Nucleus accumbens (tissue), 56 donors: ENCODE results near the gene UGGT2.
"Not testable (repeated sequence)": the region's sequence is repeated elsewhere in the genome, so short reads cannot be mapped to it uniquely, and the experiment has no call there.

Source experiments
- DNase-seq, 56 donors: peaks; one replicate each; lab custom pipeline; 2025; lab: John Stamatoyannopoulos, UW

Gene UGGT2

GRCh38 chr13:96050955-96051354 is 2.2 kb downstream of the UGGT2 start:
- not testable (repeated sequence) for DNase-seq

DNA sequence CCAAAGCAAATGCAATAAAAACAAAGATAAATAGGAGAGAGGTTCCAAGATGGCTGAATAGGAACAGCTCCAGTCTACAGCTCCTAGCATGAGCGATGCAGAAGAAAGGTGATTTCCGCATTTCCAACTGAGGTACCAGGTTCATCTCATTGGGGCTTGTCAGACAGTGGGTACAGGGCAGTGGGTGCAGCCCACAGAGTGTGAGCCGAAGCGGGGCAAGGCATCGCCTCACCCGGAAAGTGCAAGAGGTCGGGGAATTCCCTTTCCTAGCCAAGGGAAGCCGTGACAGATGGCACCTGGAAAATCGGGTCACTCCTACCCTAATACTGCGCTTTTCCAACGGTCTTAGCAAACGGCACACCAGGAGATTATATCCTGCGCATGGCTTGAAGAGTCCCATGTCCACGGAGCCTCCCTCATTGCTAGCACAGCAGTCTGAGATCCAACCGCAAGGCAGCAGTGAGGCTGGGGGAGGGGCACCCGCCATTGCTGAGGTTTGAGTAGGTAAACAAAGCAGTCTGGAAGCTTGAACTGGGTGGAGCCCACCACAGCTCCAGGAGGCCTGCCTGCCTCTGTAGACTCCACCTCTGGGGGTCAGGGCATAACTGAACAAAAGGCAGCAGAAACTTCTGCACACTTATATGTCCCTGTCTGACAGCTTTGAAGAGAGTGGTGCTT is 6.6 kb downstream of the UGGT2 start:
- not testable (repeated sequence) for DNase-seq

DNA sequence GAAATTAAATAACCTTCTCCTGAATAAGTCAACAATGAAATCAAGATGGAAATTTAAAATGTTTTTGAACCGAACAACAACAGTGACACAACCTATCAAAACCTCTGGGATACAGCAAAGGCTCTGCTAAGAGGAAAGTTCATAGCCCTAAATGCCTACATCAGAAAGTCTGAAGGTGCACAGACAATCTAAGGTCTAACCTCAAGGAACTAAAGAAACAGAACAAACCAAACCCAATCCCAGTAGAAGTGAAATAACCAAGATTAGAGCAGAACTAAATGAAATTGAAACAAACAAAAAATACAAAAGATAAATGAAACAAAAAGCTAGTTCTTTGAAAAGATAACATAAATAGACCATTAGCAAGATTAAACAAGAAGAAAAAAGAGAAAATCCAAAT is 9.0 kb downstream of the UGGT2 start:
- no peak for DNase-seq

GRCh38 chr13:96041326-96042110 is 11.7 kb downstream of the UGGT2 start:
- no peak for DNase-seq

GRCh38 chr13:96036515-96036914 is 16.7 kb downstream of the UGGT2 start:
- DNase-seq = no peak

DNA sequence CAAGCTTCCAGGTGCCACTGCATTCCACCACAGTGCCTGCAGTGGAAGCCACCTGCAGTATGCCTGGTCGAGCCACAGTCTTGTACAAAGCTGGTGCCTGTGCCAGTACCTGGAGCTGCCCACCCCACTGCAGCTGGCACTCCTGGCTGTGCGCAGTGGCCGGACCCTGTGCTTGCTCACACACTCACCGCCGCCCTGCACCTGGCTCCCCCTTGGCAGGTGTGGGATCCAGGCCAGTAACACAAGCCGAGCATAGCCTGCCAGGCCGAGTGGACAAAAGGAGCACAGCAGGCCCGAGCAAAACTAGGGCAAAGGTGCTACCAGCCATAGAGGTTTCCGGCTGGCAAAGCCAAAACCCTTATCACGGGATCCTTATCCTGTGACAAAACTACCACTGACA is 18.5 kb downstream of the UGGT2 start:
- DNase-seq = no peak

DNA sequence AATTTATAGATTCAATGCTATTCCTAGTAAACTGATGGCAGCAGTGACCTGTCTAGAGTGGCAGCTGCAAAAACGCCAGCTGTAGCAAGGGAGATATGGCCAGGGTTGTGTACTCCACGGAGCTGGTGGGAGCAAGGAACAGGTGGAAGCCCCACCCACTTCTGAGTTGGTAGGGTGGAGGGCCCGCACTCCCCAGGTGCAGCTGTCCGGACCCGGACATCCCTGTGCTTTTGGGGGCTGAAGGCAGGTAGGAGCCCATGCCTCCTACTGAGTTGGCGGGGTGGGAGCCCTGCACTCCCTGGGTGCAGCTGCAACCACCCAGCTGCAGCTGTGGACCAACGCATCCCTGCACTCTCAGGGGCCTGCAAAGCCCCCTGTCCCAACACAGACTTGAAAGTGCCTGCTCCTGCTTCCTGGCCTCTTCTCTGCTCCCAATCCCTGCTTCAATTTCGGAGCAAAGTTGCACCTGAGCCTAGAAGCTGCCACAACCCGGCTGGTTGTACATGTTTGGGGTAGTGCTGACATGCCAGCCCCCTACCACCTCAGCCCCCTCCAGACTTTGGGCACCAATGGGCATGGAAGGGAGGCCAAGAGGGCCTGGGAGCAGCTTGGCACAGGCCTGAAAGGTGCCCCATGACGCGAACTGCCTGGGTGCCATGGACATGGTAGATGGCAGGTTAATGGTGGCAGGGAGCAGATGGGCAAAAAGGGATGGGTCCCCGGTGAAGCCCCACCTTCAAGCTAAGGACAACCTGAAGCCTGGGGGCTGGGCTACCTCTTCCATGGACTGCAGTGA is 19.8 kb downstream of the UGGT2 start:
- DNase-seq = no peak

- no peak for DNase-seq
Measured at GRCh38 chr13:96032717-96033116, 20.5 kb downstream of the UGGT2 start.

- no peak for DNase-seq
Measured at GRCh38 chr13:96029002-96029401, 24.2 kb downstream of the UGGT2 start.

GRCh38 chr13:96027496-96027895 is 25.7 kb downstream of the UGGT2 start:
- no peak for DNase-seq

DNA sequence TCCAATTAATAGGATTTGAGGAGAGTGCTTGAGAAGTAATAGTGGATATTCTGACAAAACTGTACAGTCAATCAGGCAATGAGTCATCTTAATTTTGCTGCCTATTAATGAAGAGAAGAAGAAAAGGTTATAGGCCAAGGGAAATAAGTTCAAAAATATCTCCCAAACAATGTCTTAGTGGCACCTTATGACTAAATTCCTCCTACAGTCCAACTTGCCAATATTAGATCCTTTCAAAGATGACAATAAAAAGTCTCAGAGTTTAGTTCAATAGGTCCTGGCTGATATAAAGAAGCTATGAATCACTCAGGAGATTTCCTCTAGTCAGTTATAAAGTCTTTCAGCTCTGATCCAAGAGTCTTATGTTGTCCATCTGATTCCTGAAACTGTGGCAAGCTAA is 27.9 kb downstream of the UGGT2 start:
- no peak for DNase-seq

DNA sequence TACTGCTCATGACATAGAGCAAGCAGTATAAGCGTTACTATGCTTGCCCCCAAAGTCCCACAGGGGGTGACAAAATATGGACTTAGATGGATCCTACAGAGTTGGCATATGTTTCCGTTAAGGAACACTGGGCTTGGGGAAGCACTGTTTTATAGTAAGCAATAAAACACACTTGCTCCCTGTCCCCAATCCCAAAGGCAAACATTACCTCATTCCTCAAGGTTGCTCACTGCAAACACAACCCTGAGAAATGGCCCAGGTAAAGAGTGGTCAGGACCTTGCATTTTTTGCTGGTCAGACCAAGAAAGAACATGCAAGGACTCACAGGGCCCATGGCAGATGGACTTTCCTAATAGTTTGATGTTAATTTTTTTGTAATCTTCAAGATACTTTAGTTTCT is 32.3 kb downstream of the UGGT2 start:
- no peak for DNase-seq

- DNase-seq = peak in 40 of 56 donors; percentile 0 to 61 (median 16)
Measured at GRCh38 chr13:96020155-96020575, 33.0 kb downstream of the UGGT2 start.

GRCh38 chr13:96018135-96018534 is 35.1 kb downstream of the UGGT2 start:
- no peak for DNase-seq

DNA sequence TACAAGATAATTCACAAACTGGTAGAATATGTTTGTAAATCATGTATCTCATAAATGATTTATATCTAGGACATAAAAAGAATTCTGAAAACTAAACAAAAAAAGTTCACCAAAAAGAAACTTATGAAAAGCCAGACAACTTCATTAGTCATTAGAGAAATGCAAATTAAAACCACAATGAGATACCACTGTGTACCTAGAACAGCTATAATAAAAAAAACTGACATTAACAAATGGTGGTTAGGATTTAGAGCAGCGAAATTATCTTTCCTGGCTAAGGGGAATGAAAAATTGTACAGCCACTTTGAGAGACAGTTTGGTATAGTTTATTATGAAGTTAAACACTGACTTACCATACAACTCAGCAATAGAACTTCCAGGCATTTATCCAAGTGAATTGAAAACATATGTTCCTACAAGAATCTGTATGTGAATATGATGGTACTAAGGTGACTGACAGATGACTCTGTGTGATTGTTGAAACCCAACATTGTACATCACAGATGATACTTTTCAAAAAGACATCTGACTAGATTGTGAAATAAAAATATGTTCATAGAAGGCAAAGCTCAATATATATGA is 41.8 kb downstream of the UGGT2 start:
- DNase-seq = no peak

DNA sequence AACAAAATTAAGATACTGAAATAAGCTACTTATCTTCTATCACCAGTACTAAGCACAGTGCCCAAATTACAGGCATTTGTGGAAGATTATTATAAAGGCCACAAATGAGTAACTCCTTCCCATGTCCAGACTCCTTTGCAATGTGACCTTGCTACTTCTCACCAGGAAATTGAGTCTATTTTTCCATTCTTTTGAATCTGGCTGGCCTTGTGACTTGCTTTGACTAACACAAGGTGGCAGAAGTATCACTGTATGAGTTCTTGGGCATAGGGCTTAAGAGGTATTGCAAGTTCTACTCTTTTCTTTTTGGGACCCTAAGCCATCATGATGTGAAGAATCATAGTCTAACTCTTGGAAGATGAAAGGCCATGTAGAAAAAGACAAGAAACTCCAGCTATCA is 49.9 kb downstream of the UGGT2 start:
- no peak for DNase-seq

DNA sequence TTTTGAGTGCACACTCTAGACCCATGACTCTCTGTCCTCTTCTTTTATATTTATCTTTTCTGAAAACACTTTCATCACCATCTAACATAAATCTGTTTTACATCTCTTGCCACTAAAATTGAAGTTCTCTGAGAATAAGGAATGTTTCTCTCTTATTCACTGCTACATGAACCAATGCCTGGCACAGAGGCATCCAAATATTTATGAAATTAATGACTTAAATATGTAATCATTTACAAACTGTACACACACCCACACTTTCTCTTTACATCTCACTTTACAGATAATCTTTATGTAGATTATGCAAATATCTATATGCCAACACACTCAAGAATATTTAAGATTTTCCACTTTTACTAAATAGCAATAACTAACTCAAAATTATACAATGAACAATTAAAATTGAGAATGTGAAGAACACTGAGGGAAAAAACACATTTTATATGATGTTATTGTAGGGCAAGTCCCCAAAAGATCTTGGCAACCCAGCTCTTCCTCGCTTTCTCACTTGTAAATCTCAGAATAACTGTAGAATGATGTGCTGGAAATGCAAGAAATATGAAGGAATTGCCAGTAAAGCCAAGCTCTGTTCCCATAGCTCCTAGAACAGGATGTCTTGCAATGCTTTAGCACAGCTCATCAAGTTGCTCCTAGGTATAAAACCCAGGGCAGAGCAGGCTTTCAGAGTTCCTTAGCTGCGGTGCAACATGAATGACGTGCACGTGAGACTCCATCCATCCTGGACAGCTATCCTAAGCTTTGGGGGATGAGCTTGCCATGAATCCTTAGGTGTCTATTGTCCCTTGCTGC is 50.7 kb downstream of the UGGT2 start:
- DNase-seq = no peak

- DNase-seq = no peak
Measured at GRCh38 chr13:96000069-96000468, 53.1 kb downstream of the UGGT2 start.

GRCh38 chr13:95987841-95988240 is 65.4 kb downstream of the UGGT2 start:
- DNase-seq = no peak

DNA sequence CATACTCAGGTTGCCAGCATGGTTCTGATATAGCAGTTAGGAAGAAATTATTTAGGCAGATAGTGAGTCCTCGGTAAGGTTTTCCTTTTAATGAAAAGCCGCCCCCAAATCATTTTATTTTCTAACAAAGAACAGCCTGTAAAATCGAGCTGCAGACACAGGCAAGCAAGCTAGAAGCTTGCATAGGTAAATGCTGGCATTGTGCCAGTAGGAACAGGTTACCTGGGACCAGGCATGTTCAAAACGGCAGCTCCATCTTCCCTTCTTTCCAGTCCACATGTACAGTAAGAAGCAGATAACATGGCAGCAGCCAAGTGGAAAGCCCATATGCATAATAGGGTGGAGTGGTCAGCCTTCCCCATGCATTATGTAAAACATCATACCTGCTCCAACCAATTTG is 71.1 kb downstream of the UGGT2 start:
- peak in 3 of 56 donors; percentile 1 to 6 (median 1) for DNase-seq
